SK-N-SH treated with all-trans-retinoic acid at 6 μM for 48 hours (cell line): Measurements from ENCODE around the gene ZMYM2.

ENCODE experiments used
- BACH2 ChIP-seq: fragments of 250-450 bp; sonication (Bioruptor Pico); IDR thresholded peaks from 2 replicates; pipeline ENCODE4 v1.9.0; 2021; ENCODE audit warnings: mild to moderate bottlenecking, borderline replicate concordance
- CSDC2 ChIP-seq: fragments of 250-450 bp; sonication (Bioruptor Pico); IDR thresholded peaks from 2 replicates; pipeline ENCODE4 v1.5.0; 2020; ENCODE audit warnings: mild to moderate bottlenecking, moderate library complexity
- ESRRG ChIP-seq: fragments of 250-450 bp; sonication (Bioruptor Pico); IDR thresholded peaks from 2 replicates; pipeline ENCODE4 v1.6.1; 2021; ENCODE audit warnings: mild to moderate bottlenecking
- OSR1 ChIP-seq: fragments of 250-450 bp; sonication (Bioruptor Pico); IDR thresholded peaks from 2 replicates; pipeline ENCODE4 v1.8.0; 2022; ENCODE audit warnings: moderate library complexity, mild to moderate bottlenecking, inconsistent platforms
- RARB ChIP-seq: fragments of 250-450 bp; sonication (Bioruptor Pico); IDR thresholded peaks from 2 replicates; pipeline ENCODE4 v1.8.0; 2021; ENCODE audit warnings: mild to moderate bottlenecking, moderate library complexity
- ZFP3 ChIP-seq: fragments of 250-450 bp; sonication (Bioruptor Pico); IDR thresholded peaks from 2 replicates; pipeline ENCODE4 v1.5.0; 2020; ENCODE audit warnings: mild to moderate bottlenecking, moderate library complexity
- ZFP30 ChIP-seq: fragments of 450-650 bp; formaldehyde crosslinking; IDR thresholded peaks from 2 replicates; pipeline ENCODE4 v1.5.0; 2022; ENCODE audit warnings: mild to moderate bottlenecking, moderate library complexity
- ZNF565 ChIP-seq: fragments of 450-650 bp; formaldehyde crosslinking; conservative IDR thresholded peaks from 2 replicates; pipeline ENCODE4 v1.5.0; 2020; ENCODE audit warnings: low read depth, mild to moderate bottlenecking, moderate library complexity
- TF ChIP-seq, protein P1 (sequence below): fragments of 250-450 bp; sonication (Bioruptor Pico); IDR thresholded peaks from 2 replicates; pipeline ENCODE4 v1.5.1; 2021; ENCODE audit warnings: mild to moderate bottlenecking, moderate library complexity
- TF ChIP-seq, protein P2 (sequence below): fragments of 250-450 bp; sonication (Bioruptor Pico); IDR thresholded peaks from 2 replicates; pipeline ENCODE4 v1.8.0; 2020; ENCODE audit warnings: mild to moderate bottlenecking, moderate library complexity, borderline replicate concordance
- TF ChIP-seq, protein P3 (sequence below): fragments of 250-450 bp; sonication (Bioruptor Pico); IDR thresholded peaks from 2 replicates; pipeline ENCODE4 v1.5.0; 2020; ENCODE audit warnings: mild to moderate bottlenecking, moderate library complexity

DNA sequence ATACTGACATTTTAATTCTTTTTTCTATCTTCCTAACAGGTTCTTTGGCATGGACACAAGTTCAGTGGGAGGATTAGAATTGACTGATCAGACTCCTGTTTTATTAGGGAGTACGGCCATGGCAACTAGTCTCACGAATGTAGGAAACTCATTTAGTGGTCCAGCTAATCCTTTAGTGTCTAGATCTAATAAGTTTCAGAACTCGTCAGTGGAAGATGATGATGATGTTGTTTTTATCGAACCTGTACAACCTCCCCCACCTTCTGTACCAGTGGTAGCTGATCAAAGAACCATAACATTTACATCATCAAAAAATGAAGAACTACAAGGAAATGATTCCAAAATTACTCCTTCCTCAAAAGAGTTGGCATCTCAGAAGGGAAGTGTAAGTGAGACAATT lies 34.5 kb downstream of the ZMYM2 start:
- TF ChIP-seq, protein P1, sequence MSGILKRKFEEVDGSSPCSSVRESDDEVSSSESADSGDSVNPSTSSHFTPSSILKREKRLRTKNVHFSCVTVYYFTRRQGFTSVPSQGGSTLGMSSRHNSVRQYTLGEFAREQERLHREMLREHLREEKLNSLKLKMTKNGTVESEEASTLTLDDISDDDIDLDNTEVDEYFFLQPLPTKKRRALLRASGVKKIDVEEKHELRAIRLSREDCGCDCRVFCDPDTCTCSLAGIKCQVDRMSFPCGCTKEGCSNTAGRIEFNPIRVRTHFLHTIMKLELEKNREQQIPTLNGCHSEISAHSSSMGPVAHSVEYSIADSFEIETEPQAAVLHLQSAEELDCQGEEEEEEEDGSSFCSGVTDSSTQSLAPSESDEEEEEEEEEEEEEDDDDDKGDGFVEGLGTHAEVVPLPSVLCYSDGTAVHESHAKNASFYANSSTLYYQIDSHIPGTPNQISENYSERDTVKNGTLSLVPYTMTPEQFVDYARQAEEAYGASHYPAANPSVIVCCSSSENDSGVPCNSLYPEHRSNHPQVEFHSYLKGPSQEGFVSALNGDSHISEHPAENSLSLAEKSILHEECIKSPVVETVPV = no peak
- no peak for TF ChIP-seq ZFP30 (CRISPR knock-in tag)
- TF ChIP-seq CSDC2 (CRISPR knock-in tag) = no peak
- TF ChIP-seq, protein P2, sequence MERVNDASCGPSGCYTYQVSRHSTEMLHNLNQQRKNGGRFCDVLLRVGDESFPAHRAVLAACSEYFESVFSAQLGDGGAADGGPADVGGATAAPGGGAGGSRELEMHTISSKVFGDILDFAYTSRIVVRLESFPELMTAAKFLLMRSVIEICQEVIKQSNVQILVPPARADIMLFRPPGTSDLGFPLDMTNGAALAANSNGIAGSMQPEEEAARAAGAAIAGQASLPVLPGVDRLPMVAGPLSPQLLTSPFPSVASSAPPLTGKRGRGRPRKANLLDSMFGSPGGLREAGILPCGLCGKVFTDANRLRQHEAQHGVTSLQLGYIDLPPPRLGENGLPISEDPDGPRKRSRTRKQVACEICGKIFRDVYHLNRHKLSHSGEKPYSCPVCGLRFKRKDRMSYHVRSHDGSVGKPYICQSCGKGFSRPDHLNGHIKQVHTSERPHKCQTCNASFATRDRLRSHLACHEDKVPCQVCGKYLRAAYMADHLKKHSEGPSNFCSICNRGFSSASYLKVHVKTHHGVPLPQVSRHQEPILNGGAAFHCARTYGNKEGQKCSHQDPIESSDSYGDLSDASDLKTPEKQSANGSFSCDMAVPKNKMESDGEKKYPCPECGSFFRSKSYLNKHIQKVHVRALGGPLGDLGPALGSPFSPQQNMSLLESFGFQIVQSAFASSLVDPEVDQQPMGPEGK = no peak
- TF ChIP-seq ZNF565 (CRISPR knock-in tag) = no peak
- no peak for TF ChIP-seq RARB (CRISPR knock-in tag)
- TF ChIP-seq, protein P3, sequence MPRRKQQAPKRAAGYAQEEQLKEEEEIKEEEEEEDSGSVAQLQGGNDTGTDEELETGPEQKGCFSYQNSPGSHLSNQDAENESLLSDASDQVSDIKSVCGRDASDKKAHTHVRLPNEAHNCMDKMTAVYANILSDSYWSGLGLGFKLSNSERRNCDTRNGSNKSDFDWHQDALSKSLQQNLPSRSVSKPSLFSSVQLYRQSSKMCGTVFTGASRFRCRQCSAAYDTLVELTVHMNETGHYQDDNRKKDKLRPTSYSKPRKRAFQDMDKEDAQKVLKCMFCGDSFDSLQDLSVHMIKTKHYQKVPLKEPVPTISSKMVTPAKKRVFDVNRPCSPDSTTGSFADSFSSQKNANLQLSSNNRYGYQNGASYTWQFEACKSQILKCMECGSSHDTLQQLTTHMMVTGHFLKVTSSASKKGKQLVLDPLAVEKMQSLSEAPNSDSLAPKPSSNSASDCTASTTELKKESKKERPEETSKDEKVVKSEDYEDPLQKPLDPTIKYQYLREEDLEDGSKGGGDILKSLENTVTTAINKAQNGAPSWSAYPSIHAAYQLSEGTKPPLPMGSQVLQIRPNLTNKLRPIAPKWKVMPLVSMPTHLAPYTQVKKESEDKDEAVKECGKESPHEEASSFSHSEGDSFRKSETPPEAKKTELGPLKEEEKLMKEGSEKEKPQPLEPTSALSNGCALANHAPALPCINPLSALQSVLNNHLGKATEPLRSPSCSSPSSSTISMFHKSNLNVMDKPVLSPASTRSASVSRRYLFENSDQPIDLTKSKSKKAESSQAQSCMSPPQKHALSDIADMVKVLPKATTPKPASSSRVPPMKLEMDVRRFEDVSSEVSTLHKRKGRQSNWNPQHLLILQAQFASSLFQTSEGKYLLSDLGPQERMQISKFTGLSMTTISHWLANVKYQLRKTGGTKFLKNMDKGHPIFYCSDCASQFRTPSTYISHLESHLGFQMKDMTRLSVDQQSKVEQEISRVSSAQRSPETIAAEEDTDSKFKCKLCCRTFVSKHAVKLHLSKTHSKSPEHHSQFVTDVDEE (CRISPR knock-in tag) = no peak
- no peak for TF ChIP-seq ZFP3 (CRISPR knock-in tag)
- TF ChIP-seq OSR1 (CRISPR knock-in tag) = no peak
- no peak for TF ChIP-seq ESRRG
- TF ChIP-seq BACH2 = no peak
